HG02588 (cell line): Measurements from ENCODE around the gene HOXA5.

ENCODE experiments used
- ATAC-seq: cut with Tn5 transposase; IDR thresholded peaks from one replicate; pipeline ENCODE4 v1.9.1; 2021; ENCODE audit warnings: mild to moderate bottlenecking, moderate library complexity; ENCODE audit not compliant: unreplicated experiment

Gene HOXA5

GRCh38 chr7:27143023-27143949, at the start of gene HOXA5:
TSS of gene HOXA5 (minus strand) at chr7:27143681. CDS start at chr7:27143607, 74 bp downstream.
- no peak for ATAC-seq

GRCh38 chr7:27192546-27193334, 49.3 kb upstream of the HOXA5 start:
- ATAC-seq, result no peak

GRCh38 chr7:27191833-27192545, 48.5 kb upstream of the HOXA5 start:
- ATAC-seq, result no peak

- ATAC-seq, result no peak
Observed at GRCh38 chr7:27191161-27191731, 47.8 kb upstream of the HOXA5 start.

DNA sequence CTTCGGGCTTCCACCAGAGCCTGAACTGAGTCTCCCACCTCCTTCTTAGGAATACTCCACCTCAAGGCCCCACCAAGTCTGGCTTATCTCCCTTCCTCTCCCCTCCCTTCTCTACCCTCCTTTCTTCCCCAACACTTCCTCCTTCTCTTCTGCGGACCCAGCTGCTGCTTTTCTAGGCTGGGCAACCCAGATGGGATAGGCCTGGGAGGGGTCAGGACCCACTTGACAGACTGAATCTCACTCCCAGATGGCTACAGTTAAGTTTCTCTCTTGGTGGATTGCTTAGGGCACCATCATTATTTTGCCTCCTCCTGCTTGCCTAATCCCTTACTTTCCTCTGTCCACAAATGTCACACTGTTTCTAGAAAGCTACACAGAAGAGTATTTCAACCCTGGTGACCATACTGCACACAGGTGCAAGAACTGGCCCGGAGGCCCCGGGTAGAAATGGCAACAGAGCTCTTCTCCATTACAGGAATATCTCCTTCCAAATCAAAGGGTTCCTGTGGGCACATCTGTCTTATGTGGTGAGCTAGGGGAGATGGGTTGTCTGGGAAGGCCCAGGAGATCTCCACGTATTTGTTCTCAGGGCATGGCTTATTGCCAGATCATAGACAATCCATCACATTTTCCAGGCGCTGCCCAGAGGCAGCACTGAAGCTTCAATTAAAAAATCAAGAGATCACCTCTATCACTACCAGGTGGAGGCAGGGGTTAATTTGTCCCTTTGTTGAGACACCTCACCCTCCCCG, 46.7 kb upstream of the HOXA5 start:
- ATAC-seq, result no peak

- ATAC-seq, result no peak
Observed at GRCh38 chr7:27189295-27189996, 46.0 kb upstream of the HOXA5 start.

DNA sequence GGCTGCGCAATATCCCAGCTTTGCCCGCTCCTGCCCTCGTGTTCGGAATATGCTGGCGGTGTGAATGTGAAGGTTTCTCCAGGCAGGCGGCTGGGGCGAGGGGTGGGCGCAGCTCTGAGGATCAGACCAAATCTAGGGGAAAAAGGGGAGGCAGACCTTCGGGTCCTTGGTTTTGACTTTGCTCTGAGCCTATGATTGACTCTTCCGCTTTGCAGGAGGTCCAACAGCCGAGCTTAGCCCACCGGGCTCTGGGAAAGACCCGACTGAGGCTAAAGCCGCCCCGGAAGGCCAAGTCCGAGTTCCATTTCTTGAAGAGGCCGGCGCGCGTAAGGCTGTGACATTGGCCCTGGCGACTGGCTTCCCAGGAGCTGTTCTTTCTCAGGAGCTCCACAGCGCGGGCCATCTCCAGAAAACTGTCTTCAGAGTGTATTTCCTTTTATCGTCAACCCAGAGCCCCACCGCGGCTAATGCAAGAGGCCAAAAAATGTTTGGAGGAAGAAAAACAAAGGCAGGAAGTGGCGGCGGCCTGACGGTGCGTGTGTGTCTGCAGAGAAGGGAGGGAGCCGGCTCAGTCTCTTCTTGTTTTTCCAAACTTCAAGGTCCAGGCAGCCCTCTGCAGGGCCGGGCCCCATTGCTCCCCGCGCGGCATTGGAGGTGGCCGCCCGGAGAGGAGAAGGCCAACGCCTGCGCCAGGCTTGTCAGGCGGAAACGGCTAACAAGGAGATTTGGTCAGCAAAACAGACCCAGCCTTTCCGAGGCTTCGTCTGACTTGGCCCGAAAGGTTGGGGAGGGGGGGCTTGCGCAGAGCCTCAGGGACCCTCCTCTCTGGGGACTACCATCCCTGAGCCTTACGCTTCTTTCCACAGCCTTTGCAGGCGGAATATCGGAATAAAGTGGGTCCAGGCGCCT, 45.2 kb upstream of the HOXA5 start:
- no peak for ATAC-seq

- ATAC-seq, result no peak
Observed at GRCh38 chr7:27187475-27188385, 44.2 kb upstream of the HOXA5 start.

DNA sequence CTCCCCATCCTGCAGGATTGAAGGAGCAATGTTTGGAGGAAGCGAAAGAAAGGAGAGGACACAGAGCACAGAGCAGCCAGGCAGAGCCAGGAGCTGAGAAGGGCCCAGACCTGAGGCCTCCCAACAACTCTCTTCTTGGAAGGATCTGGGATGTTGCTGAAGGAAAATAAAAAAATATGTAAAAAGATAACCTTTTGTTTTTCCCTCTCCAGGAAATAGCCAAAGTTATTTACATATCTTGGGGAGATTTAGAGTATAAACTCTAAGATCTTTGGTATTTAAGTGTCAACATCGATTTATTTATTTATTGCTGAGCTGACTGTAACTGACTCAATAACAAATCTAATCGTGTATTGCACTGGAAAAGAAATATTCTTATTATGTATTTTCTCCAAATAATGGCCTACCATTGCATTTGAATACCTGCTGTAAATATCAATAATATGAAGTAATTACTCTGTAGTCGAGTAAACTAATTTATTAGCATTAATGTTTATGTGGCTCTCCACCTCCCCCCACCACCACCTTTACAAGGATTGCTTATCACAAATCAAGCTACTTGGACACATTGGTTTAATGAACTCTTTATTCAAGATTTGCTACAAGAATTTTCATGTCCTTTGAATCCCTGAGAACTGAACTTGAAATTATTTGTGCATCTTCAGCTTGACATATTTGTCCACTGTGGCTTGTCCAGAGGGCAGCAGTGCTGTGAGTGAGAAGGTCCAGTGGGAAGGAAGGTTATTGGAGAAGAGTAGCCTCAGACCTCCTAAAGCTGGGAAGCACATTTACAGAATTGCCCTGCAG, 43.4 kb upstream of the HOXA5 start:
- no peak for ATAC-seq

GRCh38 chr7:27185854-27186667, 42.6 kb upstream of the HOXA5 start:
- no peak for ATAC-seq

- ATAC-seq, result no peak
Observed at GRCh38 chr7:27185013-27185853, 41.8 kb upstream of the HOXA5 start, which contains the start of gene HOXA11. TSS of gene HOXA11 (minus strand) at chr7:27185232. CDS start at chr7:27185144, 88 bp downstream.

- no peak for ATAC-seq
Observed at GRCh38 chr7:27184337-27185012, 41.0 kb upstream of the HOXA5 start.

GRCh38 chr7:27183682-27184336, 40.3 kb upstream of the HOXA5 start:
- ATAC-seq, result no peak
